T-helper 1 cell (primary cell): ENCODE data around the gene WDR48.

Source experiments
- DNase-seq, 5 donors: peaks; one replicate each; pipeline ENCODE4 v3.0.0-alpha.2; 2012 to 2020

WDR48 gene

GRCh38 chr3:39124876-39125840 lies 73.3 kb downstream of the WDR48 start:
- no peak for DNase-seq

GRCh38 chr3:39125841-39126500 lies 74.2 kb downstream of the WDR48 start:
- DNase-seq, result no peak

GRCh38 chr3:39126532-39127071 lies 74.8 kb downstream of the WDR48 start:
- DNase-seq, result peak in 1 of 5 donors; percentile 32

- DNase-seq, result no peak
Observed at GRCh38 chr3:39127269-39127907, 75.6 kb downstream of the WDR48 start.

GRCh38 chr3:39127908-39128304 lies 76.1 kb downstream of the WDR48 start:
- DNase-seq, result peak in 1 of 5 donors; percentile 29

GRCh38 chr3:39128951-39129350 lies 77.1 kb downstream of the WDR48 start:
- no peak for DNase-seq

GRCh38 chr3:39130026-39130425 lies 78.2 kb downstream of the WDR48 start:
- no peak for DNase-seq

GRCh38 chr3:39130693-39131265 lies 79.0 kb downstream of the WDR48 start:
- DNase-seq, result no peak

- DNase-seq, result no peak
Observed at GRCh38 chr3:39132096-39133092, 80.6 kb downstream of the WDR48 start.

- no peak for DNase-seq
Observed at GRCh38 chr3:39133093-39133490, 81.3 kb downstream of the WDR48 start.

- no peak for DNase-seq
Observed at GRCh38 chr3:39133822-39134221, 82.0 kb downstream of the WDR48 start.

GRCh38 chr3:39134305-39134704 lies 82.5 kb downstream of the WDR48 start:
- no peak for DNase-seq

- DNase-seq, result no peak
Observed at GRCh38 chr3:39135170-39135805, 83.5 kb downstream of the WDR48 start.

GRCh38 chr3:39136533-39137434 lies 85.0 kb downstream of the WDR48 start:
- no peak for DNase-seq

- no peak for DNase-seq
Observed at GRCh38 chr3:39137435-39137936, 85.7 kb downstream of the WDR48 start.

GRCh38 chr3:39137991-39138803 lies 86.4 kb downstream of the WDR48 start:
- no peak for DNase-seq

- DNase-seq, result no peak
Observed at GRCh38 chr3:39138804-39139415, 87.1 kb downstream of the WDR48 start.

GRCh38 chr3:39139442-39139841 lies 87.6 kb downstream of the WDR48 start:
- no peak for DNase-seq
